Trophoblast cell (in vitro differentiated cells and primary cell): Measurements from ENCODE around the gene TMCC1.

Experiments used
- DNase-seq, 2 donors: peaks; one replicate each; pipeline ENCODE4 v3.0.0-alpha.2; 2016
- H2AFZ ChIP-seq: 2 replicates; pipeline ENCODE4 v1.6.1; 2013; ENCODE audit warnings: low read length, moderate library complexity, mild to moderate bottlenecking; ENCODE audit not compliant: insufficient read depth, poor library complexity
- H2AK5ac ChIP-seq: 2 replicates; pipeline ENCODE4 v1.6.1; 2013; ENCODE audit warnings: mild to moderate bottlenecking, low read length
- H2BK120ac ChIP-seq: 2 replicates; pipeline ENCODE4 v1.6.1; 2013; ENCODE audit warnings: low read length, mild to moderate bottlenecking, moderate library complexity; ENCODE audit not compliant: insufficient read depth, poor library complexity
- H2BK12ac ChIP-seq: 2 replicates; pipeline ENCODE4 v1.6.1; 2013; ENCODE audit warnings: mild to moderate bottlenecking, low read length, moderate library complexity
- H2BK5ac ChIP-seq: 2 replicates; pipeline ENCODE4 v1.6.1; 2013; ENCODE audit warnings: low read length, low read depth, moderate library complexity, mild to moderate bottlenecking; ENCODE audit not compliant: poor library complexity
- H3K14ac ChIP-seq: 2 replicates; pipeline ENCODE4 v1.6.1; 2013; ENCODE audit warnings: mild to moderate bottlenecking, low read length
- H3K18ac ChIP-seq: 2 replicates; pipeline ENCODE4 v1.6.1; 2013; ENCODE audit warnings: mild to moderate bottlenecking, low read length
- H3K23ac ChIP-seq: 2 replicates; pipeline ENCODE4 v1.6.1; 2013; ENCODE audit warnings: low read length
- H3K27ac ChIP-seq: 2 replicates; pipeline ENCODE4 v1.5.1; 2013; ENCODE audit warnings: low read depth, mild to moderate bottlenecking, inconsistent platforms, low read length, moderate library complexity
- H3K27me3 ChIP-seq: 2 replicates; pipeline ENCODE4 v1.6.1; 2013; ENCODE audit warnings: inconsistent platforms, mild to moderate bottlenecking, low read length, moderate library complexity; ENCODE audit not compliant: insufficient read depth
- H3K36me3 ChIP-seq, 2 experiments: 1 replicate in 1 of 2; 2 replicates in 1 of 2; pipeline ENCODE4 v1.6.1; 2013; ENCODE audit warnings: low read length in 2 of 2, mild to moderate bottlenecking in 2 of 2, moderate library complexity in 1 of 2; ENCODE audit not compliant: insufficient read depth in 2 of 2, control insufficient read depth in 1 of 2
- H3K4ac ChIP-seq: 2 replicates; pipeline ENCODE4 v1.6.1; 2013; ENCODE audit warnings: low read depth, mild to moderate bottlenecking, low read length, moderate library complexity
- H3K4me1 ChIP-seq, 2 experiments: 1 replicate in 1 of 2; 2 replicates in 1 of 2; pipeline ENCODE4 v1.6.1; 2013; ENCODE audit warnings: low read length in 2 of 2, mild to moderate bottlenecking in 2 of 2, moderate library complexity in 1 of 2; ENCODE audit not compliant: insufficient read depth in 2 of 2, control insufficient read depth in 1 of 2
- H3K4me2 ChIP-seq: 2 replicates; pipeline ENCODE4 v1.6.1; 2013; ENCODE audit warnings: inconsistent platforms, mild to moderate bottlenecking, low read length, moderate library complexity
- H3K4me3 ChIP-seq: 2 replicates; pipeline ENCODE4 v1.5.1; 2013; ENCODE audit warnings: mild to moderate bottlenecking, low read depth, low read length, inconsistent platforms
- H3K79me1 ChIP-seq: one replicate; pipeline ENCODE4 v1.6.1; 2013; ENCODE audit warnings: low read length
- H3K79me2 ChIP-seq: 2 replicates; pipeline ENCODE4 v1.6.1; 2013; ENCODE audit warnings: low read length, mild to moderate bottlenecking; ENCODE audit not compliant: control insufficient read depth, insufficient read depth, poor library complexity
- H3K9ac ChIP-seq: 2 replicates; pipeline ENCODE4 v1.6.1; 2013; ENCODE audit warnings: mild to moderate bottlenecking, low read length
- H3K9me3 ChIP-seq: 2 replicates; pipeline ENCODE4 v1.6.1; 2013; ENCODE audit warnings: low read depth, mild to moderate bottlenecking, control low read depth, inconsistent platforms, low read length; ENCODE audit not compliant: insufficient read depth
- H4K12ac ChIP-seq: 2 replicates; pipeline ENCODE4 v1.6.1; 2013; ENCODE audit warnings: low read depth, mild to moderate bottlenecking, low read length, moderate library complexity
- H4K8ac ChIP-seq: 2 replicates; pipeline ENCODE4 v1.6.1; 2013; ENCODE audit warnings: low read depth, mild to moderate bottlenecking, low read length, moderate library complexity
- H4K91ac ChIP-seq: one replicate; pipeline ENCODE4 v1.6.1; 2013; ENCODE audit warnings: low read depth, mild to moderate bottlenecking, low read length, moderate library complexity
- WGBS: extraction: QIAGEN DNeasy Blood & Tissue Kit; methylation state at CpG from one replicate; pipeline ENCODE4 v1.1.7; 2013; ENCODE audit warnings: missing lambda C conversion rate; ENCODE audit not compliant: insufficient read length, insufficient coverage; ENCODE audit errors: extremely low coverage; 5-methylcytosine and 5-hydroxymethylcytosine counted together

Gene TMCC1

GRCh38 chr3:129688271-129688895, 205.1 kb downstream of the TMCC1 start:
- H3K14ac ChIP-seq = no peak overlapping the region
- no peaks in the 10 kb centered on the region for H3K27me3 ChIP-seq
- H2BK120ac ChIP-seq = no peak overlapping the region
- peak overlapping the region; percentile 43 for H3K4me2 ChIP-seq
- H3K36me3 ChIP-seq = no peaks in the 10 kb centered on the region
- DNase-seq = no peak
- H4K91ac ChIP-seq = peak overlapping the region; percentile 47
- no peaks in the 10 kb centered on the region for H3K79me2 ChIP-seq
- H3K9ac ChIP-seq = no peak overlapping the region
- H4K12ac ChIP-seq = no peak overlapping the region
- H4K8ac ChIP-seq = peak overlapping the region; percentile 23
- no peak overlapping the region for H2AK5ac ChIP-seq
- WGBS = no CpG with 5 or more reads among the region's 11 CpGs
- H3K27ac ChIP-seq = peak overlapping the region; percentile 16
- H3K4me1 ChIP-seq = peaks cover 5 to 6% of the 10 kb centered on the region in 2 experiments
- H2BK5ac ChIP-seq = no peak overlapping the region
- H3K4me3 ChIP-seq = no peak overlapping the region
- H3K23ac ChIP-seq = no peak overlapping the region
- no peaks in the 10 kb centered on the region for H3K9me3 ChIP-seq
- H3K79me1 ChIP-seq = no peaks in the 10 kb centered on the region
- H3K18ac ChIP-seq = peak overlapping the region; percentile 61
- peak overlapping the region; percentile 55 for H3K4ac ChIP-seq
- no peak overlapping the region for H2BK12ac ChIP-seq
- no peak overlapping the region for H2AFZ ChIP-seq

- Histone ChIP-seq H3K79me2 (no peaks in the 10 kb centered on the region), H4K91ac (no peak overlapping the region), H2BK120ac (no peak overlapping the region), H2BK12ac (no peak overlapping the region), H3K27me3 (no peaks in the 10 kb centered on the region), H3K79me1 (no peaks in the 10 kb centered on the region), H3K18ac (no peak overlapping the region), H3K23ac (no peak overlapping the region), H3K9me3 (no peaks in the 10 kb centered on the region), H3K9ac (no peak overlapping the region), H3K27ac (peak overlapping the region; percentile 41), H3K4me2 (no peak overlapping the region), H3K4ac (peak overlapping the region; percentile 36), H3K14ac (no peak overlapping the region), H2AK5ac (no peak overlapping the region), H2BK5ac (no peak overlapping the region), H4K8ac (no peak overlapping the region), H3K4me3 (no peak overlapping the region), H2AFZ (no peak overlapping the region), H4K12ac (no peak overlapping the region), H3K4me1 (peaks cover 5 to 6% of the 10 kb centered on the region in 2 experiments), H3K36me3 (no peaks in the 10 kb centered on the region)
- no CpG with 5 or more reads among the region's 2 CpGs for WGBS
- DNase-seq = no peak
These were observed 205.9 kb downstream of the TMCC1 start for GRCh38 chr3:129687586-129688125.

- H3K27me3 ChIP-seq = no peaks in the 10 kb centered on the region
- no peak overlapping the region for H4K8ac ChIP-seq
- no peak overlapping the region for H3K9ac ChIP-seq
- H2AK5ac ChIP-seq = no peak overlapping the region
- WGBS = no CpG with 5 or more reads among the region's 2 CpGs
- no peak overlapping the region for H3K4ac ChIP-seq
- no peak overlapping the region for H2AFZ ChIP-seq
- H3K14ac ChIP-seq = no peak overlapping the region
- no peak overlapping the region for H3K23ac ChIP-seq
- H2BK5ac ChIP-seq = no peak overlapping the region
- no peak overlapping the region for H3K18ac ChIP-seq
- peaks cover 5 to 6% of the 10 kb centered on the region in 2 experiments for H3K4me1 ChIP-seq
- no peaks in the 10 kb centered on the region for H3K36me3 ChIP-seq
- no peak overlapping the region for H3K4me3 ChIP-seq
- no peak overlapping the region for H2BK12ac ChIP-seq
- no peak overlapping the region for H4K91ac ChIP-seq
- H3K27ac ChIP-seq = no peak overlapping the region
- H2BK120ac ChIP-seq = no peak overlapping the region
- no peaks in the 10 kb centered on the region for H3K79me1 ChIP-seq
- H3K79me2 ChIP-seq = no peaks in the 10 kb centered on the region
- H4K12ac ChIP-seq = no peak overlapping the region
- no peaks in the 10 kb centered on the region for H3K9me3 ChIP-seq
- DNase-seq = no peak
- H3K4me2 ChIP-seq = no peak overlapping the region
These were observed 206.6 kb downstream of the TMCC1 start for GRCh38 chr3:129686941-129687340.

- H2BK120ac ChIP-seq = no peak overlapping the region
- no peak overlapping the region for H3K23ac ChIP-seq
- peaks cover 5 to 6% of the 10 kb centered on the region in 2 experiments for H3K4me1 ChIP-seq
- H2AFZ ChIP-seq = no peak overlapping the region
- no peak overlapping the region for H3K4me3 ChIP-seq
- no CpG with 5 or more reads among the region's 3 CpGs for WGBS
- no peak overlapping the region for H4K8ac ChIP-seq
- no peak overlapping the region for H2AK5ac ChIP-seq
- DNase-seq = peak in 1 of 2 donors; percentile 21
- no peak overlapping the region for H4K12ac ChIP-seq
- H3K27me3 ChIP-seq = no peaks in the 10 kb centered on the region
- no peaks in the 10 kb centered on the region for H3K79me1 ChIP-seq
- H2BK5ac ChIP-seq = no peak overlapping the region
- H4K91ac ChIP-seq = no peak overlapping the region
- H3K36me3 ChIP-seq = no peaks in the 10 kb centered on the region
- no peak overlapping the region for H3K9ac ChIP-seq
- H3K4me2 ChIP-seq = no peak overlapping the region
- no peak overlapping the region for H3K4ac ChIP-seq
- no peak overlapping the region for H3K18ac ChIP-seq
- no peaks in the 10 kb centered on the region for H3K9me3 ChIP-seq
- H2BK12ac ChIP-seq = no peak overlapping the region
- no peaks in the 10 kb centered on the region for H3K79me2 ChIP-seq
- H3K14ac ChIP-seq = no peak overlapping the region
- no peak overlapping the region for H3K27ac ChIP-seq
These were observed 209.2 kb downstream of the TMCC1 start for GRCh38 chr3:129684270-129684669.
